HCT116 (cell line): ENCODE measurements around the gene TNFRSF6B. TPM values are rescaled to one million over a fixed set of nuclear protein-coding genes. Genes with fewer than 3 reads are reported as not detected.

ENCODE experiments used
- ATAC-seq: fragments of 200-7000 bp; cut with Tn5 transposase; 2 replicates; pipeline ENCODE4 v1.9.1; 2020; ENCODE audit warnings: mild to moderate bottlenecking, moderate library complexity
- BruUV-seq: library from RNA; stranded (reverse); fragments of 400-500 nt; replicated peaks from 2 replicates; lab custom pipeline; 2021; lab: Mats Ljungman, UMichigan
- CTCF ChIA-PET: fragments of 300-600 bp; sonication (Branson Sonifier 250); formaldehyde crosslinking; loops from one replicate; lab custom pipeline; 2021; ENCODE audit warnings: antibody characterized with exemption; lab: Charles Lee
- POLR2A ChIA-PET: fragments of 300-600, 350-600 bp; sonication (Branson Sonifier 250); formaldehyde crosslinking; loops from one replicate; lab custom pipeline; 2021; ENCODE audit warnings: antibody characterized with exemption; lab: Charles Lee
- RAD21 ChIA-PET, 2 experiments: fragments of 300-600 bp; sonication (Branson Sonifier 250); formaldehyde crosslinking; loops; one replicate each; lab custom pipeline; 2023; ENCODE audit warnings: low total read pairs in 2 of 2; ENCODE audit not compliant: uncharacterized antibody in 2 of 2, unreplicated experiment in 2 of 2, low non-redundant PET in 1 of 2; lab: Charles Lee
- DNase-seq: peaks from one replicate; pipeline ENCODE4 v3.0.0-alpha.2; 2010; ENCODE audit warnings: low read depth, low spot score
- H2AFZ ChIP-seq: fragments of 200-600 bp; shearing (Covaris generic), sonication (generic); 2 replicates; pipeline ENCODE4 v1.6.1; 2017; ENCODE audit warnings: low read depth, mixed run types, mixed read lengths, antibody characterized with exemption, low read length; ENCODE audit not compliant: poor library complexity, severe bottlenecking
- H3K27ac ChIP-seq: 2 replicates; pipeline ENCODE4 v1.5.1; 2012; ENCODE audit warnings: low read depth, low read length
- H3K27me3 ChIP-seq: fragments of 200-600 bp; sonication (generic); 2 replicates; pipeline ENCODE4 v1.6.1; 2016; ENCODE audit warnings: mixed run types, low read length, mixed read lengths; ENCODE audit not compliant: insufficient read depth
- H3K36me3 ChIP-seq, 2 experiments: fragments of 200-500 bp in 1 of 2; fragments of 200-600 bp in 1 of 2; sonication (Bioruptor generic) in 1 of 2; sonication (generic) in 1 of 2; 2 replicates each; pipeline versions ENCODE4 v1.5.1 to v1.6.1; 2014 to 2016; ENCODE audit warnings: low read length in 2 of 2, inconsistent platforms in 1 of 2, mixed read lengths in 1 of 2, mixed run types in 1 of 2; ENCODE audit not compliant: insufficient read depth in 2 of 2, control insufficient read depth in 1 of 2
- H3K4me1 ChIP-seq, 2 experiments: fragments of 200-600 bp in 1 of 2; sonication (generic) in 1 of 2; 2 replicates each; pipeline versions ENCODE4 v1.5.1 to v1.6.1; 2012 to 2017; ENCODE audit warnings: low read length in 2 of 2, inconsistent platforms in 1 of 2, mild to moderate bottlenecking in 1 of 2, mixed read lengths in 1 of 2, mixed run types in 1 of 2, moderate library complexity in 1 of 2; ENCODE audit not compliant: insufficient read depth in 2 of 2, control insufficient read depth in 1 of 2
- H3K4me2 ChIP-seq: fragments of 200-600 bp; sonication (generic); 2 replicates; pipeline ENCODE4 v1.6.1; 2017; ENCODE audit warnings: mixed run types, low read length, mixed read lengths
- H3K4me3 ChIP-seq, 2 experiments: fragments of 200-600 bp in 1 of 2; sonication (generic) in 1 of 2; replicated peaks in 1 of 2; 2 replicates each; pipeline ENCODE4 v1.5.1; 2011 to 2016; ENCODE audit warnings: low read length in 2 of 2, control low read depth in 1 of 2, low read depth in 1 of 2, mild to moderate bottlenecking in 1 of 2, mixed read lengths in 1 of 2, mixed run types in 1 of 2
- H3K79me2 ChIP-seq: fragments of 200-600 bp; sonication (generic); 2 replicates; pipeline ENCODE4 v1.6.1; 2017; ENCODE audit warnings: mild to moderate bottlenecking, mixed run types, low read length, moderate library complexity, mixed read lengths; ENCODE audit not compliant: insufficient read depth
- H3K9ac ChIP-seq: fragments of 200-600 bp; sonication (generic); 2 replicates; pipeline ENCODE4 v1.6.1; 2016; ENCODE audit warnings: low read length, mixed read lengths
- H3K9me2 ChIP-seq: fragments of 200-600 bp; sonication (generic), shearing (Covaris generic); 2 replicates; pipeline ENCODE4 v1.6.1; 2017; ENCODE audit warnings: mixed run types, mild to moderate bottlenecking, moderate library complexity; ENCODE audit not compliant: insufficient read depth
- H3K9me3 ChIP-seq, 2 experiments: fragments of 200-500 bp in 1 of 2; fragments of 200-600 bp in 1 of 2; sonication (Bioruptor generic) in 1 of 2; sonication (generic) in 1 of 2; 2 replicates each; pipeline ENCODE4 v1.6.1; 2014 to 2017; ENCODE audit warnings: low read length in 2 of 2, mixed read lengths in 2 of 2, inconsistent platforms in 1 of 2, low read depth in 1 of 2, mild to moderate bottlenecking in 1 of 2, mixed run types in 1 of 2, moderate library complexity in 1 of 2; ENCODE audit not compliant: control insufficient read depth in 1 of 2, insufficient read depth in 1 of 2
- H4K20me1 ChIP-seq: fragments of 200-600 bp; sonication (generic), shearing (Covaris generic); 2 replicates; pipeline ENCODE4 v1.6.1; 2017; ENCODE audit warnings: mixed run types, mild to moderate bottlenecking, moderate library complexity; ENCODE audit not compliant: insufficient read depth
- JUND ChIP-seq: IDR thresholded peaks from 2 replicates; pipeline ENCODE4 v1.6.1; 2012
- POLR2AphosphoS5 ChIP-seq: IDR thresholded peaks from 2 replicates; pipeline ENCODE4 v1.6.1; 2011; ENCODE audit warnings: mild to moderate bottlenecking, low read depth, low read length, moderate library complexity
- SIN3A ChIP-seq: IDR thresholded peaks from 2 replicates; pipeline ENCODE4 v1.6.1; 2012; ENCODE audit warnings: low read depth
- SP1 ChIP-seq: IDR thresholded peaks from 2 replicates; pipeline ENCODE4 v1.6.1; 2012; ENCODE audit warnings: low read depth
- SRF ChIP-seq: IDR thresholded peaks from 2 replicates; pipeline ENCODE4 v1.6.1; 2012; ENCODE audit warnings: low read depth
- TCF7L2 ChIP-seq: IDR thresholded peaks from 2 replicates; pipeline ENCODE4 v1.7.0; 2011; ENCODE audit warnings: borderline replicate concordance, inconsistent platforms; ENCODE audit not compliant: insufficient read depth, insufficient read length; ENCODE audit errors: extremely low read depth
- YY1 ChIP-seq: IDR thresholded peaks from 2 replicates; pipeline ENCODE4 v1.6.1; 2011; ENCODE audit warnings: low read length, low read depth, moderate library complexity, mild to moderate bottlenecking; ENCODE audit not compliant: insufficient replicate concordance; ENCODE audit errors: extremely low read depth
- ZFX ChIP-seq: fragments of 450-650 bp; IDR thresholded peaks from 2 replicates; pipeline ENCODE4 v1.6.1; 2017
- ZNF274 ChIP-seq: fragments of 200-500 bp; sonication (Bioruptor generic); IDR thresholded peaks from 2 replicates; pipeline ENCODE4 v1.6.1; 2014; ENCODE audit warnings: mild to moderate bottlenecking, low read depth, low read length, inconsistent platforms
- intact Hi-C: fragments of 100-400 bp; cut with micrococcal nuclease; formaldehyde crosslinking; loops from 2 replicates; pipeline ENCODE4 v1.10.0; 2022
- total RNA-seq: library from RNA; stranded (reverse); gene quantifications from one replicate; pipeline ENCODE4 v1.2.1, GENCODE V29; 2021; ENCODE audit not compliant: unreplicated experiment
- TF ChIP-seq, protein P1 (sequence below): IDR thresholded peaks from 2 replicates; pipeline ENCODE4 v1.6.1; 2012

TNFRSF6B gene
- total RNA-seq, 1 experiment from 2014 or later, result 147 TPM

DNA sequence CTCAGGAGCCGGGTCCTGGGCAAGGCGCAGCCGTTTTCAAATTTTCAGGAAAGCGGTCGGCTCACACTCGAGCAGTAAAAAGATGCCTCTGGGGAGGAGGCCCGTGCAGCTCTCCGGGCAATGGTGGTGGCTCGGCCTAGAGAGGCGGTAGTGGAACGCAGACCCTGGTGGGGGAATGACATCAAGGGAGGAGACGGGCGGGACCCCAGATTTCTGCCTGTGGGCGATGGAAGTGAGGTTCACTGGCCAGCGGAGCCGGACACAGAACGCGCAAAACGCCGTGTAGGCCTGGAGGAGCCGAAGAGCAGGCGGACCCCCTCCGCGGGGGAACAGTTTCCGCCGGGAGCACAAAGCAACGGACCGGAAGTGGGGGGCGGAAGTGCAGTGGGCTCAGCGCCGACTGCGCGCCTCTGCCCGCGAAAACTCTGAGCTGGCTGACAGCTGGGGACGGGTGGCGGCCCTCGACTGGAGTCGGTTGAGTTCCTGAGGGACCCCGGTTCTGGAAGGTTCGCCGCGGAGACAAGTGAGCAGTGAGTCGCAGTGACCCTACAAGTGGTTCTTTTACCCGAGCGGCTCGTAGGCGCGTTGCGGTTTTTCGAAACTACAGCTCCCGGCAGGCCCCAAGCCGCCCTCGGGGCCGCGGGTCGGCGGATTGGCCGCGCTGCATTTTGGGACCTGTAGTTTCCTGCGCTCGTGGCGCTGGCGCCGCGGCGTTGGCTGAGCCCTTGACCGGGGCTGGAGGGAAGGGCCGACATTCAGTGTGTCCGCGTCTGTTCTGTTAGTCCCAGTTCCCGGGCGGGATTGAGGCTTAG, 38.3 kb upstream of the TNFRSF6B start, which contains the start of gene RTEL1:
Gene RTEL1, plus strand, starts transcription at position 376 of the 812 bp plus-strand sequence. CDS start 1,091 bp downstream, outside the sequence.
- ATAC-seq, result peak; percentile 86
- CTCF ChIA-PET, result interaction anchor here (1.0 kb wide), 1 partner anchor 16 kb away, joined by 5 read pairs; no protein-coding TSS in a partner anchor
- no peak within 1 kb of the TSS for H2AFZ ChIP-seq
- no peaks in the 10 kb centered on the region for H4K20me1 ChIP-seq
- H3K4me2 ChIP-seq, result peak within 1 kb of the TSS; percentile 97
- intact Hi-C loops, result loop anchor here (1.0 kb wide), 2 partner anchors 24 to 30 kb away; no protein-coding TSS in a partner anchor
- peaks cover 6 to 12% of the 10 kb centered on the region in 2 experiments for H3K36me3 ChIP-seq
- H3K9ac ChIP-seq, result peak within 1 kb of the TSS; percentile 82
- H3K4me3 ChIP-seq, result peak within 1 kb of the TSS; percentile 82 to 99
- no peaks in the 10 kb centered on the region for H3K27me3 ChIP-seq
- BruUV-seq, result TSS peak; percentile 33
- no peaks in the 10 kb centered on the region for H3K9me2 ChIP-seq
- H3K79me2 ChIP-seq, result peaks cover 40% of the 10 kb centered on the region
- peaks cover 16 to 41% of the 10 kb centered on the region in 2 experiments for H3K4me1 ChIP-seq
- no peak for TF ChIP-seq SRF
- TF ChIP-seq JUND, result no peak
- TF ChIP-seq POLR2AphosphoS5, result peak; percentile 57; the same call in 1 of the 2 replicates
- TF ChIP-seq ZNF274, result no peak
- TF ChIP-seq TCF7L2, result no peak
- no peak for TF ChIP-seq SIN3A
- TF ChIP-seq, protein P1, sequence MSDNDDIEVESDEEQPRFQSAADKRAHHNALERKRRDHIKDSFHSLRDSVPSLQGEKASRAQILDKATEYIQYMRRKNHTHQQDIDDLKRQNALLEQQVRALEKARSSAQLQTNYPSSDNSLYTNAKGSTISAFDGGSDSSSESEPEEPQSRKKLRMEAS, result no peak
- peak; percentile 50 for TF ChIP-seq YY1
- TF ChIP-seq SP1, result no peak
- peak; percentile 98 for TF ChIP-seq ZFX
- peak; percentile 80 for DNase-seq
- peak within 1 kb of the TSS; percentile 73 for H3K27ac ChIP-seq
- POLR2A ChIA-PET, result interaction anchor here (0.8 to 1.5 kb wide), 9 partner anchors 9 to 206 kb away, joined by 3 to 14 read pairs (median 4); partner anchors contain the start of gene HELZ2
- RAD21 ChIA-PET, result interaction anchor here (1.0 to 1.3 kb wide), 2 partner anchors 24 kb away, joined by 3 to 5 read pairs; no protein-coding TSS in a partner anchor
- no peaks in the 10 kb centered on the region for H3K9me3 ChIP-seq
